ENCODE data around the gene SMIM28. TPM values are rescaled to one million over a fixed set of nuclear protein-coding genes. Genes with fewer than 3 reads are reported as not detected.

Gene SMIM28
- total RNA-seq, 1 donor from 2014 or later: not detected

DNA sequence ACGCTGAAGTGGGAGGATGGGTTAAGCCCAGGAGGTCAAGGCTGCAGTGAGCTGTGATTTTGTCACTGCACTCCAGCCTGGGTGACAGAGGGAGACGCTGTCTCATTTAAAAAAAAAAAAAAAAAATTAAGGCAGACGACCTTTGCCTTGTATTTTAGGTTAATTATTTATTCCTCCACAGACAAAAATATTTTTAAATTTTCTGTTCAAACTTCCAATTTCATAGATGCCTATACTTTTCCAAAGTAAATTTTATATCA lies 6.3 kb upstream of the SMIM28 start:
- ATAC-seq: no peak
- intact Hi-C loops (cut with DNase I): no loop called here

DNA sequence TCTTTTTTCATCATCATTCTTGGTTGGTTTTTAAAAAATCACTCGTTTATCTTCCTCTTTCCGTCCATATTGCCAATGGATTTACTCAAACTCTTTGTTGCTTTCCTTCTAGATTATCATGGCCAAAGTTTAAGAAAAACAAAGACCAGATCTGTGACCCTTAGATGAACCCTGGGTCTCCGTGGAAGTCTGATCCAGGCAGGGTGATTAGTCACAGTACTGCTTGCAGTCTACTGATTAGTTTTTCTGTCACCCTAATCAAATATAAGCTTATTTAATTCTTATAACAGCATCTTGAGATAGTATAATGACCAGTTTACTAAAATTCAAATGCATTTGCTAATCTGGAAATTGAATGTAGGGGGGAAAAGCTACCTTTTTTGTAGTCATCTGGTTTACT lies 6.0 kb upstream of the SMIM28 start:
- intact Hi-C loops (cut with DNase I): no loop called here
- ATAC-seq: no peak
- no peak for DNase-seq (ENCODE audit: missing footprints)

More for the DNA sequence above, 6.3 kb upstream of the SMIM28 start:
- no peak for DNase-seq (ENCODE audit: missing footprints)

DNA sequence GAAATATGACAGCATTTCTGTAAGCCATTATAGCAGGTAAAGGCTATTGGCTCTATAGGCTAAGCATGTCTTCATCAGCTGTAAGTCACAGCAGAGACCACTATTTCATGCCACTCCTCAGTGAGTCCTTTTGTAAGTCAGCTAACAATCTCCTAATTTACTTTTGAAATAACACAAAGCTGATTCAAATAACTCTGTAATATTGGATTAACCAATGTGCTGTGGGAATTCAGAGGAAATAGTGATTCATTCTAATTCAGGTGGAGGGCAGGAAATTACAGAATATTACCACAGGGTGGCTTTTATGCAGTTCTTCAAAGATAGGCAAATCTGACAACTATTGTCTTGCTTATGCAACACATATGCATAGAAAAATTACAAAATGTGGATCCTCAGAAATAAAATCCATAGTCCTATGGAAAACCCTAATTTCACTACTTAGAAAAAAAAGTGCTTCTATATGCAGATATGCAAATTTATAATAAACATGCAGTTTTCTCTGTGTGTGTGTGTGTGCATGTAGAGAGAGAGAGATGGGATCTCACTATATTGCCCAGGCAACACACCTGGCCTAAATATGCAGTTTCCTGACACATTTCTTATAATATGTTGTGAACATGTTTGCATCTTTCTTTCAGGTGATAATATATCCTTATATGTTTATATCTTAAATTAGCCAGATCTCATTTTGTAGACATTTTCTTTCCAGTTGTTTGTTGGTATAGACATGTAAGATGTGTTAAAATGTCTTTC lies 4.8 kb upstream of the SMIM28 start:
- ATAC-seq: no peak
- intact Hi-C loops (cut with DNase I): no loop called here
- no peak for DNase-seq (ENCODE audit: missing footprints)

DNA sequence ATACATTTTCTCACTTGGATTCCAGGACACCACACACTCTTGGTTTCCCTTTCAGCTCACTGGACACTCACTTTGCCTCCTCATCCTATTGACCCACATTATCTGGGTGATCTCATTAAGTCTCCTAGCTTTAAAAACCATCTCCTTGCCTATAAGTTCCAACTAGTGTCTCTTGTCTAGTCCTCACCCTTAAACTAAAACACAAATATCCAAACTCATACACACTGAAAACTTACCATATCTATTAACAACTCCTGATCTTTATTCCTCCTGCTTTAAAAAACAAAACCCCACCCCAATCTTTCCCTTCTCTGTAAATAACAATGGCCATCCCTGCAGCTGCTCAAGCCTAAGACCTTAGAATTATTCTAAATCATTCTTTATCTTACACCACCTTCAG lies 3.5 kb upstream of the SMIM28 start:
- intact Hi-C loops (cut with DNase I): no loop called here
- DNase-seq (ENCODE audit: missing footprints) (no peak), ATAC-seq (no peak)

DNA sequence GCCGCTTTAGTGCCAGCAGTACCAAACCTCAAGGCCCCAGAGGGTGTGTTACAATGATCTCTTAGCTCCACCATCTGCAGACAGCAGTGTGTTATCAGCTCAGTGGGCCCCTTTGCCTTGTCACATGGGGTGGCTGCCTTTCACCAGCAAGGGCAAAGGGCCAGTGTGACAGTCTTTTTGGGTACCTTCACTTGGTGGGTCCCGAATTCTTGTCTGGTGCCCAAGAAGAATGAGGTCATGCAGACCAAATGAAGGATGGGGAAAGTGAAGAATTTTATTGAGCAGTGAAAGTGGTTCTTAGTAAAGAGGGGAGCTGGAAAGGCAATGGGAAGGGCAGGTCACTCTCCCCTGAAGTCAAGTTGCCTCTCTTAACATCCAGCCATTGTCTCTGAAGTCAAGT lies 2.9 kb upstream of the SMIM28 start:
- no peak for DNase-seq (ENCODE audit: missing footprints)
- intact Hi-C loops (cut with DNase I): no loop called here
- ATAC-seq: no peak

DNA sequence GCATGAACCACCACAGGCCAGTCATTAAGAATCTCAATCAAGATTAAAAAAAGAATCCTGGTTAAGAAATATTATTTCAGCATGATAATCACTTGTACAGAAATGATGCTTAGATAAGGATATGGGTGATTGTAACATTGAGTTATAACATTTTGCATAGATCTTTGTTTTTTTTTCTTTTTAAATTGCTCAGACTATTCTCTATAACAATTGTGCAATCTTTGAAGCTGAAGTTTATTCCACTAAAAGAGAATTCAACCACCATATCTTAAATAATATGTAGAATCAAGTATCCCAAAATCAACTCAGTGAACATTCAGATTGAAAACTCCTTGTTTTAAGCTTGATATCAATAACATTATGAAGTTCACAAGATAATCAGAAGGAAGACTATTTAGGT lies 663 bp upstream of the SMIM28 start:
- DNase-seq (ENCODE audit: missing footprints) (no peak), ATAC-seq (no peak)
- intact Hi-C loops (cut with DNase I): no loop called here

DNA sequence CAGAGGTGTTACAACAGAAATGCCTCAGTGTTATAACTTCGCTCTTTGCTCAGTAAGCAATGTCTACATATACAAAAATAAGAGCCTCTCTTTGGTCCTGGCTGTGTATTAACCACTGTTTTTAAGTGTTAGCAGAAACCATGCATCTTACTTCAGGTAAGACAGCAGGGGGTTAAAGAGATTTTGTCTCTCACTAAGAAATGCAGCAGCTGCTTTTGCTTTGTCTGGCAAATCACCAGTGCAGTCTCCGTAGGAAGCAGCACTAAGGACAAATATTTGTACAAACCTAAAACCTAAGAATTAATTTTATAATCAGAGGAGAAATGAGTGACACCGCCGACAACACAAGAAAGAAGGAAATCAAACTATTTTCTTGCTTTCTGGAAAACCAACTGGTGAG lies 758 bp downstream of the SMIM28 start:
- no peak for ATAC-seq
- intact Hi-C loops (cut with DNase I): no loop called here

DNA sequence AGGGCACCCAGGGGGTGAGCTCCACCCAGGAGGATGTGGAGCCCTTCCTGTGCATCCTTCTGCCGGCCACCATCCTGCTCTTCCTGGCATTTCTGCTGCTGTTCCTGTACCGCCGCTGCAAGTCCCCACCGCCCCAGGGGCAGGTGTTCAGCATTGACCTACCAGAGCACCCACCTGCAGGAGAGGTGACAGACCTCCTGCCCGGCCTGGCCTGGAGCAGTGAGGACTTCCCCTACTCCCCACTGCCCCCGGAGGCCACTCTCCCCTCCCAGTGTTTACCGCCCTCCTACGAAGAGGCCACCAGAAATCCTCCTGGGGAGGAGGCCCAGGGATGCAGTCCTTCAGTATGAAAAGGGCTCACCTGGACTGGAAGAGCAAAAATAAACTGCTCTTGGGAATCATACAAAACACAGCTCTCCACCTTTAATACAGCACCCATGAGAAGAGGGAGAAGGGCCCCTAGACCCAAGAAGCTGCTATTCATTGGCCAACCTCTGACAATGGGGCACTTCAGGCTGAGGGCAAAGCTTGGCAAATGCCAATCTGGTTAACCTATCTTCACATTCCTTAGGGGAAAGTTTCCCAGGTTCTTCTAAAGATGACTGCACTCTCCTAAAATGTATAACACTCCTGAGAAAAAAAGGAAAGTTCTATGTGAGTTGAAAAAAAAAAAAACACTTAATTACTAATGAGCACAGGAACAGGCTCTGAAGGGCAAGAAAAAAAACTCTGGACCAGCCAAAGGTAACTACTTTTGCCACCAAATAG lies 5.0 kb downstream of the SMIM28 start:
- intact Hi-C loops (cut with DNase I): no loop called here
- no peak for ATAC-seq
- no peak for DNase-seq (ENCODE audit: missing footprints)

More for the DNA sequence above, 758 bp downstream of the SMIM28 start:
- no peak for DNase-seq (ENCODE audit: missing footprints)

DNA sequence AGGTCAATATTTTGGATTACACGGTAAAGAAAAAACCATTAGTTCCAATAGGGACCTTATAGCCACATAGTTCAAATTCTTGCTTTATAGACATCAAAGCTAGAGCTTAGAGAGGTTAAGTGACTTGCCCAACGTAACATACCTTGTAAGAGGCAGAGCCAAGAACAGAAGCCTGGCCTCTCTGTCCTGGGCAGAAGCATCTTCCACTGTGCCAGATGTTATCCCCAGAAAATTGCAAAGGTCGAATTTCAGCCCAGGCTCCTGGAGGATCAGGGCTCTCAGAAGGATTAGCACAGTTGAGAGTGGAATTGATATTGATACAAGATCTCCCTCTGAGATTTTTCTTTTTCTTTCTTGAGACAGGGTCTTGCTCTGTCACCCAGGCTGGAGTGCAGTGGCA lies 6.1 kb downstream of the SMIM28 start:
- intact Hi-C loops (cut with DNase I): no loop called here
- DNase-seq (ENCODE audit: missing footprints): no peak
- no peak for ATAC-seq

DNA sequence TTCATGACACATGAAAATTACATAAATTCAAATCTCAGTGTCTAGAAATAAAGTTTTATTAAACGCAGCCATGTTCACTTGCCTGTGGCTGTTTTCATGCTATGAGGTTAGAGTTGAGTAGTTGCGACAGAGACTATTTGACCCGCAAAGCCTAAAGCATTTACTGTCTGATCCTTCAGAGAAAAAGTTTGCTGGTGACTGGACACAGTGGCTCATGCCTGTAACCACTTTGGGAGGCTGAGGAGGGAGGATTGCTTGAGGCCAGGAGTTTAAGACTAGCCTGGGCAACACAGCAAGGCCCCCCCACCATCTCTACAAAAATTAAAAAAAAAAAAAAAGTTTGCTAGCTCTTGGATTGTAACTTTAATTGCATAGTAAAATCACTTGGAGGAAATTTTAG lies 9.2 kb downstream of the SMIM28 start:
- intact Hi-C loops (cut with DNase I): no loop called here
- no peak for ATAC-seq
- DNase-seq (ENCODE audit: missing footprints): no peak

DNA sequence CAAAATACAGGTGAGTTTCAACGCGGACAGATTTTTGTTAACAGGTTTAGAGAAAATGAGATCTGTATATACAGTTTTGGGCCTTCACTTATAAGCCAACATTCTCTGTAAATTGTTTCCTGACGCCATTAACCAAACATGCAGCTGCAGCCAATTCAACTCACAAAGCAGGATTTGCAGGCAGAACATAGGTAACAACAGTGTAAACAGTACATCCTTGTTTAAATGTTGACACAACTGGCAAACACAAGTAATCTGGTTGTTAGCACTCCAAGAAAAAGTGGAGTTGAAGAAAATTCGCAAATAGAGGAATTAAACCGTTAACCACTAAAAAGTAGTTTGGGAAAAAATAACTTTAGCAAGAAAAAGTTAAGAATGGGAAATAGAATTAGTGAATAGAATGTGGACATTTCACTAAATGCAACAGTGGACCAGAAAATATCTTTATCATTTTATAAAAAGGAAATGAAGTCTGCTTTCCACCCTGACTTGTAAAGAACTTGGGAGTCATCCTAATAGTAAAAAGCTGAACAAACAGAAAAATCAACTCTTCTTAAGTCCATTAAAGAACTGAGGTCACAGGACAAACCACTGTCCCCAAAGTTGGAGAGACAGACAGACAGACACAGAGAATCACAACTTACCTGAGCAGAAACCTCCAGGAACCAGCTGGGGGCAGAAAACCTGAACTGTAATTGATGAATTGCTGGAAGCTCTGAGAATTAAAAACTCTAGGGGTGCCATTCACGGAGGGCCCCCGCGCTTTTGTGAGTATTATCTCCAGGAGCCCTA lies 10.1 kb downstream of the SMIM28 start:
- no peak for ATAC-seq
- intact Hi-C loops (cut with DNase I): no loop called here

DNA sequence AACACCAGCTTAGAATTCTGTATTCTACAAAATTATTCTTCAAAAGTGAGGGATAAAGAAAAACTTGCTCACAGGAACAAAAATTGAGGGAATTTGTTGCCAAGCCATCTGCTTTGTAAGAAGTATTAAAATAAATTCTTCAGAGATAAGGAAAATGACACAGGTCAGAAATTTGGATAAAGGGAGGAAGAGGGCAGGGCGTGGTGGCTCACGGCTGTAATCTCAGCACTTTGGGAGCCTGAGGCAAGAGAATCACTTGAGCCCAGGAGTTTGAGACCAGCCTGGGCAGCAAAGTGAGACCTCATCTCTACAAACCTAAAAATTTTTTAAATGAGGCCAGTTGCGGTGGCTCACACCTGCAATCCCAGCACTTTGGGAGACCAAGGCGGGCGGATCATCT lies 11.8 kb downstream of the SMIM28 start:
- no peak for DNase-seq (ENCODE audit: missing footprints)
- ATAC-seq: no peak
- intact Hi-C loops (cut with DNase I): no loop called here

More for the DNA sequence above, 10.1 kb downstream of the SMIM28 start:
- DNase-seq (ENCODE audit: missing footprints): no peak

DNA sequence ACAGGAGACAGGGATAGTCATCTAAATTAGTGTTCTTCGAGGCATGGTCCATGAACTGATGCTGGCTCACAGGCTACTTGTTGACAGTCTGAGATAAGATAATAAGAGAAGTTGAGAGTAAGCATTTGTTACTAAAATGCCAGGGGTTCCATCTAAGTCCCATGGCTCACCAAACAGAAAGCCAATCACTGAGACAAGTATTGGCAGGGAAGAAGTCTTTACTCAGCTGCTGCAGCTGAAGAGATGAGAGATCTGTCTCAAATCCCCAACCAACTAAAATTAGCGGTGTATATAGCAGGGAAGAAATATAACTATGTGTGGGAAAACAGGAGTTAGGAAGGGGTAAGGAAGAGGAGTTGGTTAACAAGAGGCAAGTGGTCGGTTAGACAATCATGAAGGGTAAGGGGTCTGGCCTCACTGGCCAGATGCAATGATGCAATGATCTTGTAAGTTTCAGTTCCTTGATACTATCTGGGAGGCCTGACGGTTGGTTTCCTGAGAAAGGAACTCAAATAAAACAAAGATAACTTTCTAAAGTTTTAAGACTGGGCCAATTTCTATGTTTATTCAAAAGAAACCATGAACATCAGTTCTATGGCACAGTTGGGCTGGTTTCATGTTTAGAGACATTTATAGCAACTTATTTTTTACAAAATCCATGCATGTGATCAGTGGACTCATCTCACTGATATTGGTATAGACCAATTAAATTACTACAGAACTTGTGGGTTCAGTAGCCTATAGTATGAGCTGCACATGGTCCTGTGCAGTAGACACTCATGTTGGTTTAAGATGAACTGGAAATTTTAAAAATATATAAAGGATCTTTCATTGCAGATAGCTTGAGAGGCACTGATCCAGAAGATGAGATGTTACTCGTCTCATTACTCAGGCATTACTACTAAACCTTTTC lies 16.4 kb downstream of the SMIM28 start:
- ATAC-seq (peak; percentile 90), DNase-seq (ENCODE audit: missing footprints) (no peak)
- intact Hi-C loops (cut with DNase I): no loop called here

DNA sequence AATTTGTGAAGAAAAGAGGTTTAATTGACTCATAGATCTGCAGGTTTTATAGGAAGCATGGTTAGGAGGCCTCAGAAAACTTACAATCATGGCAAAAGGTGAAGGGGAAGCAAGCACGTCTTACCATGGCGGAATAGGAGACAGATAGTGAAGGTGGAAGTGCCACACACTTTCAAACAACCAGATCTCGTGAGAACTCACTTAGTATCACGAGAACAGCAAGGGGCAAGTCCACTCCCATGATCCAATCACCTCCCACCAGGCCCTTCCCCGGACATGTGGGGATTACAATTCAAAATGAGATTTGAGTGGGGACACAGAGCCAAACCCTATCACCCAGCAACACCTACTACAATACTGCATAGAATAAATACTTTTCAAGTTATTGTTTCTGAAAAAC lies 19.0 kb downstream of the SMIM28 start:
- ATAC-seq (no peak), DNase-seq (ENCODE audit: missing footprints) (no peak)
- intact Hi-C loops (cut with DNase I): no loop called here

DNA sequence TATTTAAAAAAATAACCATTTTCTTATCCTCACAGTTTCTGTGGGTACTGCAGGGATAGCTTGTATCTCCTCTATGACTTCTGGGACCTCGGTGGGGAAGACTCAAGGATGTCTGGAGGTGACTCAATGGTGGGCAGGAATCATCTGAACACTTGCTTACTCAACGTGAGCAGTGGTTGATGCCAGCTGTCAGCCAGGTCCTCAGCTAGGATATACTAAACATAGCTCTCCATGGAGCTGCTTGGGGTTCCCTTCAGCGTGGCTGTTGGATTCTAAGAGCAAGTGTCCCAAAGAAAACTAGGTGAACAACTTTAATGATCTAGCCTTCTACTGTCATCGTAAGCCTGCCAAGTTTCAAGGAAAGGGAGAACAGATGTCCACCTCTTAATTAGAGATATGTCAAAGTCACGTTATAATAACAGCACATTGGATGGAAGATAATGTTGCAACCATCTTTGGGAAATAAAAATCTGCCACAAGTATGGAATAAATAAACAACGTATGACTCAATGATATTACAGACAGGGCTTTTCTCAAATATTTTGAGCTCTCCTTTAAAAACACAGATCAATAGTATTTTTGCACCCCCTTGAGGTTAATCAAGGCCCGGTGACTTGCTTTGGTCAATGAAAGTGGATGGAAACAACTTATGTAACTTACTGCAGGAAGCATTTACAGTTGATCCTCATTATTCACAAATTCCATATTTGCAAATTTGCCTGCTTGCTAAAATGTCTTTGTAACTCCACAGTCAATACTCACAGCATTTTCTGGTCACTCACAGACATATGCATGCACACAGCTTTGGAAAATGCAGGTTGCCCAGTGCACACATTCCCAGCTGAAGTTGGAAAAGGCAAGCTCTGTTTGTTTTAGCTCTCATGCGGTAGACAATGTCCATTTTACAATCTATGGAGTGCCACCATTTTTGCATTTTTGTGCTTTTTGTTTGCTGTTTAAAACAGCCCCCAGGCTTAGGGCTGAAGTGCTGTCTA lies 19.7 kb downstream of the SMIM28 start:
- DNase-seq (ENCODE audit: missing footprints): no peak
- intact Hi-C loops (cut with DNase I): no loop called here
- ATAC-seq: peak; percentile 65

DNA sequence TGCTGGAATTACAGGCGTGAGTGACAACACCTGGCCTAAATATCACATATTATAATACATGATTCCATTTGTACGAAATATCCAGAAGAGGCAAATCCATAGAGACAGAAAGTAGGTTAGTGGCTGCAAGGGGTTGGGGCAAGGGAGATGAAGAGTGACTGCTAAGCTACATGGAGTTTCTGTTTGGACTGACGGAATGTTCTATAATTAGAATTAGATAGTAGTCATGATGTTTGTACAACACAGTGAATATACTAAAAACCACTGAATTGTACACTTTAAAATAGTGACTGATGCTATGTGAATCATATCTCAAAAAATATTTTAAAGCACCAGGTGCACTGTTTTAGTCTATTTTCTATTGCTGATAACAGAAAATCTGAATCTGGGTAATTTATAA lies 22.6 kb downstream of the SMIM28 start:
- DNase-seq (ENCODE audit: missing footprints) (no peak), ATAC-seq (no peak)
- intact Hi-C loops (cut with DNase I): loop anchor here (5.0 kb wide), 3 partner anchors 93 to 293 kb away; partner anchors contain the start of gene PERP

DNA sequence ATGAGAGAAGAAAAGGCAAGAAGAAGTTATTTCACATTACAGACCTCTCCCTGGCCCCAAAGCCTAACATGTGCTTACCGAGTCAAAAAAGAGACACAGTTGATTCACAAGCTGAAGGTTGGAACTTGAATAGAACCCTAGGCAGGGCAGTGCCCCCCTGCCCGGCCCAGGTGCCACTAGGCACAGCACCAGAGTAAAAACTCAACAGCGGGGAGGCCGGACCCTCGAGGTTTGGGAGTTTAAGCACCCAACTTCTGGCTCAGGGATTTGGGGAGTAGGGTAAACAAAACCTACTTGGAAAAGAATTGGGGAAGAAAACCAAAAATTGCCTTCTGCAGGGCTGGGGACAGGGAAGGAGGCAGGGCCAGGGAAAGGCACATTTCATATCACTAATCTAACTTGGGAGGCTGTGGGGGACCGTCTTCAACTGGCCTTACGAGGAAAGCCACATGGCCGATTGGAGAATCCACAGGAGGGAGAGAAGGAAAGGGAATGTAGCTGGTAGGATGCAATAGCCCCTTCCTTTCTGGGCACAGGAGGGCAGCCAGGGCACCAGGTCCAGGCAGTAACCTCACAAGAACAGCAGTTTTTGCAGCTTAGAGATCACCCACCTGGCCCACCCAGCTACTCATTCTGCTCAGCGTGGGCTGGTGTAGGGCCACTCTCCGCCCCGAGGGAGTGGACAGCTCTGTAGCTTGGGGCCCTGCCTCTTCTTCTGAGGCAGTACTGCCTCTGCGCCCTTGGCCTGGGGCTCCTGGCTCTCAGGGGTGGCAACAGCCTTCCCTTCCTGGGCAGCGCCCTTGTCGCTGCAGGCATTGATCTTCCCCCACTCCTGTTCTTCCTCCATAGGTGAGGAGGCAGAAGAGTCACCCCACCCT lies 24.5 kb downstream of the SMIM28 start:
- ATAC-seq: no peak
- intact Hi-C loops (cut with DNase I): loop anchor here (5.0 kb wide), 3 partner anchors 95 to 295 kb away; partner anchors contain the start of gene PERP
- no peak for DNase-seq (ENCODE audit: missing footprints)
